ENCODE data around the gene MTRFR. TPM values are rescaled to one million over a fixed set of nuclear protein-coding genes. Genes with fewer than 3 reads are reported as not detected.

MTRFR gene
- polyA plus RNA-seq, 3 donors = 21.9 to 25.1 (median 22.0) TPM

DNA sequence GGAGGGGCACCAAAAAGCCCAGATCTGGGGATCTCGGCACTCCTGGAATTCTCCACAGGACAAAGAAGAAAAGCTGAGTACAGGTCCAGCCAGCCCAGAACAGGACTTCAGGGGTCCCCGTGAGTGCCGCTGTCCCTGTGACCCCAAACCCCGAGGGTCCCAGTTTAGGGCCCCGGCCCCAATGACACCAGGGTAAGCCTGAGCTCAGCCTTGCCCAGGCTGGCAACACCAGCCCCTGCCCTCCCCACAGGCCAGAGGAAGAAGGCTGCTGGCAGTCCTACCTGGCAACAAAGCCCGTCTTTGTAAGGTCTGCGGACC, 36.6 kb downstream of the MTRFR start:
- no peak for DNase-seq (ENCODE audit: low read depth in 3 of 3, low spot score in 2 of 3)

DNA sequence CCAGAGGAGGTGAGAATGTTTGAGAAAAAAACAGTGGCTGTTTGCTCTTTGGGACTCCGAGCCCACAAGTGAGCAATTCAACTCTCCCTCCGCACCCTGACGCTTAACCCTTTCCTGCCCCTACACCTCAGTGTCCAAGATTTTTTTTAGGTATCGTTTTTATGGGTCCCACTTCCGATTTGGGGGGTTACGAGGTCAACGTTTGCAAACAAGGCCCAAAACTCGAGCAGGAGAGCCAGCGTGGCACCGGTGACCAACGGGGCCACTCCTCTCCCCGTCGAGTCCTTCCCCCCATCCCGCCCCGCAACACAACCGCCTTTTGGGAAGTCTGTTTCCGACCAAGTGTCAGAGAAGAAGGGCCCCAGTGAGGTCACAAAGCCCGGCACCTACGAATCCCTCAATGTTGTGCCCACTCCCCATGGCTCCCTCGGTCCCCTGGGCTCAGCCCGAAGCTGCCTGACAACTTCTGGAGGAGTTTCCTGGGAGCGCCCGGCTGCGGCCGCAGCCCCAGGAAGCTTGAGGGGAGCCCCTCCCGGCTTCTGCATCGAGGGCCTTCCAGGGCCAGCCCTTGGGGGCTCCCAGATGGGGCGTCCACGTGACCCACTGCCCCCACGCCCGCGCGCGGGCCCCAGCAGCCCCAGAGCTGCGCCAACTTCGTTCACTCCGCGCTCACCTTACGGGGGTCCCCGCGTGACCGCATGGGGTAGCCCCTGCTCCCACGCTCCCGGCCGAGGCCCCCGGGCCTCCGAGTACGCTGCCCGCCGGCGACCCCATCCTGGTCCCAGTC, 37.2 kb downstream of the MTRFR start:
- no peak for DNase-seq (ENCODE audit: low read depth in 3 of 3, low spot score in 2 of 3)

DNA sequence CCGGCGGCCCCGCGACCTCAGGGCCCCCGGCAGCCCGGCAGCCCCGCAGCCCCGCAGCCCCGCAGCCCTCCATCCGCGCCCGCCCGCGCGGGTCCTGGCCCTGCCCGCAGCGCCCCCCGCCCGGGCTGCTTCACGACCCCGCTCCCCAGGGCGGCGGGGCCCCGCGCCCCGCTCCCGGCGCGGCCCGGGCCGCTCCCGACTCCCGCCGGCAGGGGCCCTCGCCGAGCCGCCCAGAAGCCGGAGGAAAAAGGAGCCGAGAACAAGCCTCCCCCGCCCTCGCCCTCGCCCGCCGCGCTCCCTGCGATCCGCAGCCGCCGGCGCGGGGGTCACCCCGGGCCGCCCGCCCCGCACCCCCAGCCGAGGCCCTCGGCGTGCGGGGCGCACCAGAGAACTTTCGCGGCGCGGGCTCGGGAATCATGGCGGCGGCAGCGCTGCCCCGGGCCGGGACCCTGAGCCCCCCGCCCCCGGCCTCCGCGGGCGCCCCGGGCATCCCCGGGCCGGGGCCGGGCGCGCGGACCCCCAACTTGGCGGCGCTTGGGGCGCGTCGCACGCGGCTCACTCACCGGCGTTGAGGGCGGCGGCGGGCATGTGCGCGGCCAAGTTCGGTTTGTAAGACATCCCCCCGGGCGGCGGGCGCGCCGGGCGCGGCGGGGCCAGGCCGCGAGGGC, 37.9 kb downstream of the MTRFR start:
- no peak for DNase-seq (ENCODE audit: low read depth in 3 of 3, low spot score in 2 of 3)

DNA sequence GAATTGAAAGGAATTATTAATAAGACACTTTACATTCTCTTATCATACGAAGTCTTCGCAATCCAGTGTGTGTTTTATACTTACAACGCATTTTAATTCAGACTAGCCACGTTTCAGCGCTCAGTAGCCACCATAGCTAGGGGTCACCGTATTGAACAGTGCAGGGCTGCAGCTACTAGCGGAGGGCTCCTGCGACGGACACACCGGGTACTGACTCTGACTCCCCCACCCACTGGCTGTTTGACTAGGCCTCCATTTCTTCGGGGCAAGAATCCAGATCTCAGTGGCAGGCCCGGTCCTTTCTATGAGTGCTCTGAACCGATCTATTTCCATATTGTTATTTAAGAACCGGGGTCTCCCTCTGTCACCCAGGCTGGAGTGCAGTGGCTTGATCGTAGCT, 39.9 kb downstream of the MTRFR start:
- DNase-seq (ENCODE audit: low read depth in 3 of 3, low spot score in 2 of 3) = no peak

DNA sequence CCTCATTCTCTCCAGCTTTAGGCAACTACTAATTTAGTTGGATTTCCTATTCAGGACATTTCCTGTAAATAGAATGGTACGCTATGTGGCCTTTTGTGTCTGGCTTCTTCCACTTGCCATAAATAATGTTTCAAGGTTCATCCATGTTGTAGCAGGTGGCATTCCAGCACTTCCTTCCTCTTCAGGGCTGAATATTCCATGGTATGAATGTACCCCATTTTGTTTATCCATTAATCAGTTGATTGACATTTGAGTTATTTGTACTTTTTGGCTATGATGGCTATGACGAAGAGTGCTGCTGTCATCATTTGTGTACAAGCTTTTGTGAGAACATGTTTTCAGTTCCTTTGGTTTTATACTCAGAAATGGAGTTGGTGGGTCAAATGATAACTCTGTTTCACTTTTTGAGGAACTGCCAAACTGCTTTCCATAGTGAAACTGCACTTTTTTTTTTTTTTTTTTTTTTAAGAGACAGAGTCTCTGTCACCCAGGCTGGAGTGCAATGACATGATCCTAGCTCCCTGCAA, 44.9 kb downstream of the MTRFR start:
- DNase-seq (ENCODE audit: low read depth in 3 of 3, low spot score in 2 of 3) = no peak

DNA sequence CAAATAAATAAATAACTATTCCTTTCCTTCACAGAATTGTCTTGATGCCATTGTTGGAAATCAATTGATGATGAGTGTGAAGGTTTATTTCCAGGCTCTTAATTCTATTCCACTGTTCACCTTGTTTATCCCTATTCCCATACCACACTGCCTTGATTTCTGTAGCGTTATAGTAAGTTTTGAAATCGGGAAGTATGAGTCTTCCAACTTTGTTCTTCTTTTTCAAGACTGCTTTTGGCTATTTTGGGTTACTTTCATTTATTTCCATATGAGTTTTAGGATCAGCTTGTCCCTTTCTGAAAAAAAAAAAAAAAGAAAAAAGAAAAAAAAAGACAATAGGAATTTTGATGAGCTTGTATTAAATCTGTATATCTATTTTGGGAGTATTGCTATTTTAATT, 47.7 kb downstream of the MTRFR start:
- DNase-seq (ENCODE audit: low read depth in 3 of 3, low spot score in 2 of 3) = no peak

DNA sequence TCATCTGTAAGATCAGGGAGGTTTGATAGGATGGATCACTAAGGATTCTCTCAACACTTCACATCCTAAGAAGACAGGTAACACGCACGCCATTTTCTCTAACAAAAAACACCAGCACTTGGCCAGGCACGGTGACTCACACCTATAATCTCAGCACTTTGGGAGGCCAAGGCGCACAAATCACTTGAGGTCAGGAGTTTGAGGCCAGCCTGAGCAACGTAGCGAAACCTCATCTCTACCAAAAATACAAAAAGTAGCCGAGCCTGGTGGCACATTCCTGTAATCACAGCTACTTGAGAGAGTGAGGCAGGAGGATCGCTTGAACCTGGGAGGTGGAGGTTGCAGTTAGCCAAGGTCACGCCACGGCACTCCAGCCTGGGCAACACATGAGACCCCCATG, 48.9 kb downstream of the MTRFR start:
- DNase-seq (ENCODE audit: low read depth in 3 of 3, low spot score in 2 of 3) = no peak

DNA sequence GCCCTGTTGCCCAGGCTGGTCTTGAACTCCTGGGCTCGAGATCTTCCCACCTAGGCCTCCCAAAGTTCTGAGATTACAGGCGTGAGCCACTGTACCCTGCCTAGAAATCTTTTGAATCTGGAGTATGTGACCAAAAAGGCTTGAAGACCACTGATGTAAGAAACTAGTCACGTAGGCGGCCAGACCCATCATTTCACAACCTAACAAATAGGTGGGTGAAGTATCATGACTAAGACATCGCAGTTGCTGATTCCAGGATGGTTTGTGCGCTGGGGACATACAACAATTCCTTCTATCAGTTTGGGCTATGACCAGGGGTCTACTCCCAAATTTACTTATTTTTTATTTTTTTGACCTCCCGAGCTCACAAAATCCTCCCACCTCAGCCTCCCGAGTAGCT, 50.2 kb downstream of the MTRFR start:
- no peak for DNase-seq (ENCODE audit: low read depth in 3 of 3, low spot score in 2 of 3)

DNA sequence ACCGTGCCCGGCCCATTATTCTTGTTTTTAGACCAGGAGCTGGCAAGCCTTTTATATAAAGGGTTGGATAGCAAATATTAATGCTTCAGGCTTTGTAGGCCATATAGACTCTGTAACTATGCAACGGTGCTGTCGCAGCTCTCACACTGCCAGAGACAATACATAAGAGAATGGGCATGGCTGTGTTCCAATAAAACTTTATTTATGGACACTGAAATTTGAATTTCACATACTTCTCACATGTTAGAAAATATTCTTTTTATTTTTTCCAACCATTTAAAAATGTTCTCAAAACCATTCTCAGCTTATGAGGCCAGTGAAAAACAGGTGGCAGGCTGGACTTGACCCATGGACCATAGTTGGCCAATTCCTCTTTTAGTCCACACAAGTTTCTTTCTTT, 51.4 kb downstream of the MTRFR start:
- no peak for DNase-seq (ENCODE audit: low read depth in 3 of 3, low spot score in 2 of 3)

DNA sequence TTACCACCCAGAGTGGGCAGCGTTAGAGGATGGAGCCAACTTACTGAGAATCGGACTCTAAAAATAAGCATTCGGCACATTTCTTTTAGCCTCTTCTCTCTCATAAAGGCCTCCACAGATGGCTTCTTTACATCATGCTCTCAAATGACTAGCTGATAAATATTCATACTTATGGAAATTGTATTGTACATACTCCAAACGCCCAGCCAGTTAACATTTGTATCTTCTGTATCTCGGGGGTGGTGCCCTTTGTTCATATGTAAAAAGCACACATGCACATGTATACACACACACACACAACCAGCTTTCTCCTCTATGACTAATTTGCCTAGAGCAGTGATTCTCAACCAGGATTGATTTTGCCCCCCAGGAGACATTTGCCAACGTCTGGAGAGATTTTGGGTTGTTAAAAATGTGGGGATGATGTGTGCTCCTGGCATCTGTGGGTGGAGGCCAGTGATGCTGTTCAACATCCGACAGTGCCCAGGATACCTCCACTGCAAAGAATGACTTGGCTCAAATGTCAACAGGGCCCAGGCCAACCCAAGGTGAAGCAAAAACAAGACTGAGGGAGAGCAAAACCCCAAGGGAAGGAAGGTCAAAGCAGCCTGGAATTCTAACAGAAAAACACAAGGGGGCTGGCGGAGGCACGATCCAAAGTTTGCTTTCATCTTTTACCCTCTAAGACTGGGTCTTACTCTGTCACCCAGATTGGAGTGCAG, 53.6 kb downstream of the MTRFR start:
- DNase-seq (ENCODE audit: low read depth in 3 of 3, low spot score in 2 of 3) = no peak

DNA sequence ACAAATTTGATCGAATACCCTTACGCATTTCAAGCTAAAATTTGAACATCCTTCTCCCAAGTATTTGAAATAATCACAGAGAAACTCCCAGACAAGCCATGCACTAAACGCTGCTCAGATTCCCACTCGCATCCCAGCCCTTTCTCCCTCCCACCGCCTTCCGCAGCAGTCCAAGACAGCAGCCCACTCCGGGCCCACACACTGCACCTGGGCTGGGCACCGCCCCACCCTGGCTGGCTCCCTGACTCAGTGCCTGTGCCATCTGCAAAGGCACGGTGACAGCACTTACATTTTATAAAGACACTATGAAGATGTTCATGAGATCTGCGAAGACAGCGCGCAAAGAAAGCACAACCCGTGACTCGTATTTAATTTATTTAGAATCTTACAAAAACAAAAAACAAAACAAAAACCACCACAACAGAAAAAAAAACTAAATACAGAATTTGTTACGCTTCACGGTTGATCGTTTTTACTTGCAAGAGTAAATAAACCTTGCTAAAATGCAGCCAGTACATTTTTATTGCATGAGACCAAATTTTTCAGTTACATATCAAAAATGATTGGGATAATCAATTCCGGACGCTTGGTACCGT, 55.6 kb downstream of the MTRFR start:
- no peak for DNase-seq (ENCODE audit: low read depth in 3 of 3, low spot score in 2 of 3)

DNA sequence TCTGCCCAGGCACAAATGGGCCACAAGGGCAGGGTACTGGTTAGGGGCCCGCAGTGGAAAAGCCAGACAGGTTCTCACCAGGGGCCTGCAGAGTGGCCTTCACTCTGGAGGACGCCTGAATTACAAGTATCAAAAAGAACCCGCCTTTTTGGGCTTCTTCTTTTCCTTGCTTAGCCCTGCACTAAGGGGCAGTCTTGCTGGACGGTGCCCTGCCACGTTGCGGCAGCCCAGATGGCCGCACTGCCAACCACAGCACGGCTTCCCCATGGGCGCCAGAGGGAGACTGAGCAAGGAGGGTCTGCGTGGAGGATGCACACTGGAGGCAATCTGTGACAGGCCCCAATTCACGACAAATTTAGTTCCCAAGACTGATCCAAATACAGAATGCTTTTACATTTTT, 56.7 kb downstream of the MTRFR start:
- DNase-seq (ENCODE audit: low read depth in 3 of 3, low spot score in 2 of 3) = no peak

DNA sequence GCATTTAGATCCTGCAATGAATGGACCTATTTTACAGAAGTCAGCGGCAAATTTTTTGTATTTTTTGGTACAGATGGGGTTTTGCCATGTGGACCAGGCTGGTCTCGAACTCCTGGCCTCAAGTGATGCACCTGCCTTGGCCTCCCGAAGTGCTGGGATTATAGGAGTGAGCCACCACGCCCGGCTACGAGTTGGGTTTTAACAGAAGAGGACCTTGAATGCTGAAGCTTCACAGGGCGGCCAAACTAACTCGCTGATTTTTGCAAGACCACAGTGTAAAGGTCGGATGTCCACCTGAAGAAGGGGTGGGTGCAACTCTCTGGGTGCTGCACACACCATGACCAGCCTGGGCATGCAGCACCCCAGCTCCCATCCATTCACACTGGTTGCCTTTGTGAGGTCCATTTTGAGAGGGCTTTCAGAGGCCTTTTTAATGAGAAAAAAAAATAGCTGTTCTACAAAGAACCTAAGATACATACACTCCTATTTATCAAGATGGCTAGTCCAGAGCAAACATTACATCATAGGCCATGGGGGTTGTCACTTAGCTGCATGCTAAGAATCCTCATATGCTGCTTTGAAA, 60.0 kb downstream of the MTRFR start:
- no peak for DNase-seq (ENCODE audit: low read depth in 3 of 3, low spot score in 2 of 3)

DNA sequence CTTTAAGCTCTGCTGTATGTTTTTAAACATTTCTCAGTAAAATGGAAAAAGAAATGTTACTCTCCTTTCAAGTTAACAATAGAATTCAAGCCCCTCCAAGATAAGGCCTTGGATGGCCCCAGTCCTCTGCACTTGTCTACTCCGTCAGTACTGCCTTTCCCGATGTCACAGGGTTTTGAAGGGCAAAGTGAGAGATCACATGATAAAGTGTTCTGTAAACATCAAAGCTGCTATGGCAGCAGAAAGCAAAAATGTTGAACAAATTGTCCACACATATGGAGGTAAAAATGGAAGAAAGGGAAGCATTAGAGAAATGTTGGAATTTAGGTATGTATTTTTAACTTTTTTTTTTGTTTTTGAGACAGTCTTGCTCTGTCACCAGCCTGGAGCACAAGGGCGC, 71.9 kb downstream of the MTRFR start:
- no peak for DNase-seq (ENCODE audit: low read depth in 3 of 3, low spot score in 2 of 3)

DNA sequence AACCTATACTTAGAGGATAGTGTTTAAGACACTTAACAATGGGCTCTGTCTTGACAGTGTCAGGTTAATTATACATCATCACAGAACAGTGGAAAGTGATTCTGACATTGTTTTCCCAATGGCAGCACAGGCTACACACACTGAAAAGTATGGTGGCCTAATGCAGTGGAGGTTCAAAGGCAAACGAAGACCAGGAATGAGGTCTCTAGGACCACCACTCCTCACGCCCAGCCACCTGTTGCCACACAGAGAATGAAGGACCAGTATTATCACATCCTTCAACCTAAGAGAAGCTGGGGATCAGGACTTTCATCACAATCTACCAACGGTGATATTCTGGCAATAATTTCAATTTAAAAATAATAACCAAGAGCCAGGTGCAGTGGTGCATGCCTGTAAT, 73.0 kb downstream of the MTRFR start:
- DNase-seq (ENCODE audit: low read depth in 3 of 3, low spot score in 2 of 3) = no peak

Other genes starting within 250 kb of the MTRFR start
- gene PITPNM2, start 82.3 kb upstream of the MTRFR start, polyA plus RNA-seq (ENCODE audit: insufficient read length in 3 of 3) = 1 to 10 TPM; 4.7 to 5.8 (median 5.6) TPM
- 10 to 100 TPM; 27.3 to 30.5 (median 30.3) TPM for gene MPHOSPH9, start 295 bp upstream of the MTRFR start, polyA plus RNA-seq (ENCODE audit: insufficient read length in 3 of 3)
- gene CDK2AP1, start 38.4 kb downstream of the MTRFR start, polyA plus RNA-seq (ENCODE audit: insufficient read length in 3 of 3) = 100 to 1,000 TPM; 182 to 206 (median 199) TPM
- gene SBNO1, start 131.4 kb downstream of the MTRFR start, polyA plus RNA-seq (ENCODE audit: insufficient read length in 3 of 3) = 10 to 100 TPM; 31.5 to 32.2 (median 31.9) TPM
- 10 to 100 TPM; 47.6 to 48.3 (median 47.9) TPM for gene KMT5A, start 150.7 kb downstream of the MTRFR start, polyA plus RNA-seq (ENCODE audit: insufficient read length in 3 of 3)
- 1 to 10 TPM; 5.6 to 6.0 (median 5.7) TPM for gene RILPL2, start 203.2 kb downstream of the MTRFR start, polyA plus RNA-seq (ENCODE audit: insufficient read length in 3 of 3)
- gene SNRNP35, start 224.7 kb downstream of the MTRFR start, polyA plus RNA-seq (ENCODE audit: insufficient read length in 3 of 3) = 10 to 100 TPM; 39.1 to 42.7 (median 40.4) TPM